Colonic mucosa (tissue), 4 donors: ENCODE results near the gene DNAH8. TPM values are rescaled to one million over a fixed set of nuclear protein-coding genes. Genes with fewer than 3 reads are reported as not detected.

Source experiments
- DNase-seq: peaks from one replicate; pipeline ENCODE4 v3.0.0-alpha.2; 2020
- H3K27ac ChIP-seq: fragments of 200-600 bp; one replicate; pipeline ENCODE4 v1.8.0; 2021
- H3K27me3 ChIP-seq: fragments of 200-600 bp; one replicate; pipeline ENCODE4 v1.8.0; 2021
- H3K36me3 ChIP-seq: fragments of 200-600 bp; one replicate; pipeline ENCODE4 v1.8.0; 2021
- H3K4me1 ChIP-seq: fragments of 200-600 bp; one replicate; pipeline ENCODE4 v1.8.0; 2021; ENCODE audit warnings: mild to moderate bottlenecking
- H3K4me3 ChIP-seq: fragments of 200-600 bp; one replicate; pipeline ENCODE4 v1.8.0; 2021
- H3K9ac ChIP-seq, 2 donors: one replicate each; pipeline ENCODE4 v1.7.0; 2013; ENCODE audit warnings: control low read depth in 2 of 2, low read depth in 2 of 2, low read length in 2 of 2
- H3K9me3 ChIP-seq: fragments of 200-600 bp; one replicate; pipeline ENCODE4 v1.8.0; 2021
- intact Hi-C: fragments of 100-400 bp; cut with DNase I; formaldehyde crosslinking; loops from one replicate; pipeline ENCODE4 v1.14.1; 2022
- total RNA-seq, 2 donors: library from RNA; stranded (reverse); fragmentation: NEBNext Ultra II Directional in 1 of 2; extraction: Animal tissue kit (Norgen Biotek cat#: 25700) in 1 of 2; gene quantifications; one replicate each; pipeline ENCODE4 v1.2.1, GENCODE V29; 2021
- TF ChIP-seq, protein P1 (sequence below): fragments of 200-600 bp; IDR thresholded peaks from one replicate; pipeline ENCODE4 v1.8.0; 2022; ENCODE audit warnings: antibody characterized with exemption, mild to moderate bottlenecking
- donor health status: healthy.
- donor health status: DM: no; HTN: no; CAD: no.
- donor health status: DM: no; HTN: no; CAD: no.

DNAH8 gene
- total RNA-seq, 2 donors from 2014 or later, result not detected

- no peaks in the 10 kb centered on the region for H3K36me3 ChIP-seq
- DNase-seq, result no peak
- no peaks in the 10 kb centered on the region for H3K9me3 ChIP-seq
- no peak overlapping the region for H3K4me3 ChIP-seq
- no peaks in the 10 kb centered on the region for H3K27me3 ChIP-seq
- intact Hi-C loops, result loop anchor here (10.0 kb wide), 1 partner anchor 162 kb away; no protein-coding TSS in a partner anchor
- no peak overlapping the region for H3K27ac ChIP-seq
- no peaks in the 10 kb centered on the region for H3K4me1 ChIP-seq
- TF ChIP-seq, protein P1, sequence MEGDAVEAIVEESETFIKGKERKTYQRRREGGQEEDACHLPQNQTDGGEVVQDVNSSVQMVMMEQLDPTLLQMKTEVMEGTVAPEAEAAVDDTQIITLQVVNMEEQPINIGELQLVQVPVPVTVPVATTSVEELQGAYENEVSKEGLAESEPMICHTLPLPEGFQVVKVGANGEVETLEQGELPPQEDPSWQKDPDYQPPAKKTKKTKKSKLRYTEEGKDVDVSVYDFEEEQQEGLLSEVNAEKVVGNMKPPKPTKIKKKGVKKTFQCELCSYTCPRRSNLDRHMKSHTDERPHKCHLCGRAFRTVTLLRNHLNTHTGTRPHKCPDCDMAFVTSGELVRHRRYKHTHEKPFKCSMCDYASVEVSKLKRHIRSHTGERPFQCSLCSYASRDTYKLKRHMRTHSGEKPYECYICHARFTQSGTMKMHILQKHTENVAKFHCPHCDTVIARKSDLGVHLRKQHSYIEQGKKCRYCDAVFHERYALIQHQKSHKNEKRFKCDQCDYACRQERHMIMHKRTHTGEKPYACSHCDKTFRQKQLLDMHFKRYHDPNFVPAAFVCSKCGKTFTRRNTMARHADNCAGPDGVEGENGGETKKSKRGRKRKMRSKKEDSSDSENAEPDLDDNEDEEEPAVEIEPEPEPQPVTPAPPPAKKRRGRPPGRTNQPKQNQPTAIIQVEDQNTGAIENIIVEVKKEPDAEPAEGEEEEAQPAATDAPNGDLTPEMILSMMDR, result no peak
- no peak overlapping the region for H3K9ac ChIP-seq
These were observed 38.1 kb upstream of the DNAH8 start for GRCh38 chr6:38676974-38677544.

- Histone ChIP-seq H3K27me3 (no peaks in the 10 kb centered on the region), H3K9me3 (no peaks in the 10 kb centered on the region), H3K4me3 (no peak overlapping the region), H3K27ac (no peak overlapping the region), H3K36me3 (no peaks in the 10 kb centered on the region), H3K4me1 (no peaks in the 10 kb centered on the region), H3K9ac (no peak overlapping the region)
- intact Hi-C loops, result loop anchor here (10.0 kb wide), 1 partner anchor 163 kb away; no protein-coding TSS in a partner anchor
- DNase-seq, result no peak
- TF ChIP-seq, protein P1, result no peak
These were observed 36.8 kb upstream of the DNAH8 start for GRCh38 chr6:38678178-38678760.

- Histone ChIP-seq H3K9ac (no peak overlapping the region), H3K4me1 (no peaks in the 10 kb centered on the region), H3K36me3 (no peaks in the 10 kb centered on the region), H3K4me3 (no peak overlapping the region), H3K9me3 (no peaks in the 10 kb centered on the region), H3K27me3 (no peaks in the 10 kb centered on the region), H3K27ac (no peak overlapping the region)
- TF ChIP-seq, protein P1, result no peak
- intact Hi-C loops, result loop anchor here (10.0 kb wide), 1 partner anchor 165 kb away; no protein-coding TSS in a partner anchor
- DNase-seq, result no peak
These were observed 35.4 kb upstream of the DNAH8 start for GRCh38 chr6:38679668-38680067.

GRCh38 chr6:38681850-38682249, 33.3 kb upstream of the DNAH8 start:
- H3K27me3 ChIP-seq, result no peaks in the 10 kb centered on the region
- TF ChIP-seq, protein P1, result no peak
- intact Hi-C loops, result no loop called here
- DNase-seq, result no peak
- H3K36me3 ChIP-seq, result no peaks in the 10 kb centered on the region
- H3K27ac ChIP-seq, result no peak overlapping the region
- no peaks in the 10 kb centered on the region for H3K9me3 ChIP-seq
- H3K4me1 ChIP-seq, result no peaks in the 10 kb centered on the region
- no peak overlapping the region for H3K4me3 ChIP-seq
- H3K9ac ChIP-seq, result no peak overlapping the region

GRCh38 chr6:38684237-38684636, 30.9 kb upstream of the DNAH8 start:
- no peaks in the 10 kb centered on the region for H3K9me3 ChIP-seq
- no peaks in the 10 kb centered on the region for H3K36me3 ChIP-seq
- intact Hi-C loops, result no loop called here
- DNase-seq, result no peak
- H3K9ac ChIP-seq, result no peak overlapping the region
- H3K27me3 ChIP-seq, result no peaks in the 10 kb centered on the region
- no peaks in the 10 kb centered on the region for H3K4me1 ChIP-seq
- TF ChIP-seq, protein P1, result no peak
- H3K4me3 ChIP-seq, result no peak overlapping the region
- no peak overlapping the region for H3K27ac ChIP-seq
